ENCODE results near the gene HPF1. TPM values are rescaled to one million over a fixed set of nuclear protein-coding genes. Genes with fewer than 3 reads are reported as not detected.

HPF1 gene
- polyA plus RNA-seq, 1 of the 3 experiments (the other 2 are of a cell fraction) = 23.5 TPM

DNA sequence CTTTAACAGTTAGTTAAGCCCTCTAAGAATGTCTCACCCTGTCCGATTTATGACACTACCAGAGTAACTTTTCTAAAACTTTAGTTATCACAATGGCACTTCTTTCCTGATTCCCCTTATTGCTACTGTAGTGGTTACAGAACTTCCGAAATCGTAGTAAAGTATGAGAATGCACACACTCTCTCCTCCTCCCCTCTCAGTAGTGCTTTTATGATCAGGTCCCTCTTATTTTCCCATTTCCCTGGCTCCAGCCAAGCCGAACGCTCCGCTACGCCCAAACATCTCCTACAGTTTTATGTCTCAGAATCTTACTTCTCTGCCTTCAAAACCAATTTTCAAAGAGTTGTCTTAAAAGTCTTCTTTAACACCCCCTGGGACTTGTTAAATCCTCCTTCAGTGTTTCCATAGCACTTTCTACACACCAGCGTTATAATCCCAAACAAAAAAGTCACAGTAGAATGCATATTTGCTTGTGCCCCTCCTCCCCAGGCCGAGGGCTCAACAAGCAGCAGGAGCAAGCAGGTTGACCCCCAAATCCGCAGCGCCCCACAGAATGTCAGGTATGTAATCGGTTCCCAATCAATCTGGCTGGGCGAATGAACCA, 671 bp downstream of the HPF1 start:
- peak overlapping the region; percentile 88 for H2AFZ ChIP-seq (ENCODE audit: low read depth)
- peak overlapping the region; percentile 70 for H3K9ac ChIP-seq
- peaks cover 11% of the 10 kb centered on the region for H3F3A ChIP-seq (replicated peaks; ENCODE audit: insufficient read depth)
- H3K27ac ChIP-seq (ENCODE audit: low read depth in 2 of 2, low read length in 1 of 2) = peak overlapping the region; percentile 35 to 83
- ChIA-PET POLR2A (interaction anchor here (0.8 to 1.2 kb wide), 3 partner anchors 30 to 269 kb away, joined by 3 to 4 read pairs (median 4); partner anchors contain the start of gene MFAP3L), CTCF (interaction anchor here (1.0 to 1.2 kb wide), 2 partner anchors 54 to 144 kb away, joined by 4 to 7 read pairs; partner anchors contain the start of gene NEK1)
- H3K4me3 ChIP-seq (ENCODE audit: low read depth in 2 of 2, low read length in 1 of 2) = peak overlapping the region; percentile 85 to 94
- H3K9me2 ChIP-seq = no peaks in the 10 kb centered on the region
- H3K4me1 ChIP-seq (ENCODE audit: control insufficient read depth in 1 of 2, insufficient read depth in 2 of 2, low read depth in 1 of 2, low read length in 1 of 2) = peaks cover 0 to 13% of the 10 kb centered on the region in 2 experiments; a peak in 3 of 4 replicates
- no peaks in the 10 kb centered on the region for H3K9me3 ChIP-seq
- no peak for TF ChIP-seq RXRA (IDR thresholded peaks at IDR 0.05; ENCODE audit: borderline replicate concordance, low read depth)
- no peak for TF ChIP-seq TAF1 (IDR thresholded peaks at IDR 0.05; ENCODE audit: borderline replicate concordance, low read depth, low read length)
- H3K4me2 ChIP-seq = peak overlapping the region; percentile 84
- H4K20me1 ChIP-seq (ENCODE audit: insufficient read depth) = no peaks in the 10 kb centered on the region
- H3K36me3 ChIP-seq (replicated peaks in 1 of 2; ENCODE audit: control insufficient read depth in 1 of 2, insufficient read depth in 2 of 2, low read length in 1 of 2) = peaks cover 5 to 12% of the 10 kb centered on the region in 2 experiments
- peaks cover 42% of the 10 kb centered on the region for H3K79me2 ChIP-seq (ENCODE audit: insufficient read depth)
- WGBS (ENCODE audit: low lambda C conversion rate) = 5% methylated on average over 13 of the region's 13 CpGs
- DNase-seq = no peak
- no peaks in the 10 kb centered on the region for H3K27me3 ChIP-seq (ENCODE audit: insufficient read depth)

DNA sequence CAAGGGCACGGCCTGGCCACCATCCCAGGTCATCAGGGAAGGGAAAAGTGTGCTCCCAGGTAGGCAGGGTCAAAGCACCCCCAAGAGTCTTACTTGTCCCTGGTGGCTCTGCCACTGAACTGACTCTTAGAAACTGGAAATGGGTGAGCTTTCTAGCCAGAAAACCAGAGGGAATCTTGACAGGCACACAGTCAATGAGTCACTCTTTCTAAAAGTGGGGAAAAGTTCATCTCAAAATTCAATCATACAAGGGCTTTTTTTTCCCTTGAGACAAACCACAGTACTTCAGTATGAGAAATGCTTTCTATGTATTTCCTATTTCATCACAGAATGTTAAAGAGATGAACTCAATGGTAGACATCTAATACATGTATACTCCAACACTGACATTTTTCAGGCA, 12.5 kb downstream of the HPF1 start:
- no peak overlapping the region for H2AFZ ChIP-seq (ENCODE audit: low read depth)
- H3K27ac ChIP-seq (ENCODE audit: low read depth in 2 of 2, low read length in 1 of 2) = no peak overlapping the region
- no peak overlapping the region for H3K4me3 ChIP-seq (ENCODE audit: low read depth in 2 of 2, low read length in 1 of 2)
- peaks cover 0 to 5% of the 10 kb centered on the region in 2 experiments; a peak in 1 of 4 replicates for H3K4me1 ChIP-seq (ENCODE audit: control insufficient read depth in 1 of 2, insufficient read depth in 2 of 2, low read depth in 1 of 2, low read length in 1 of 2)
- 0 out of 2 replicates have a peak overlapping the region, but pooled peaks have one; percentile 8 for H3K4me2 ChIP-seq
- H3K9me3 ChIP-seq = no peaks in the 10 kb centered on the region
- no peaks in the 10 kb centered on the region for H3F3A ChIP-seq (replicated peaks; ENCODE audit: insufficient read depth)
- H3K79me2 ChIP-seq (ENCODE audit: insufficient read depth) = no peaks in the 10 kb centered on the region
- no peaks in the 10 kb centered on the region for H4K20me1 ChIP-seq (ENCODE audit: insufficient read depth)
- H3K27me3 ChIP-seq (ENCODE audit: insufficient read depth) = no peaks in the 10 kb centered on the region
- ChIA-PET CTCF (no interaction called here), POLR2A (no interaction called here)
- H3K9me2 ChIP-seq = no peaks in the 10 kb centered on the region
- no peak overlapping the region for H3K9ac ChIP-seq
- no CpG with 5 or more reads among the region's 1 CpG for WGBS (ENCODE audit: low lambda C conversion rate)
- DNase-seq = no peak
- TF ChIP-seq MXI1 (IDR thresholded peaks at IDR 0.05; ENCODE audit: low read depth, low read length) (no peak), NRF1 (IDR thresholded peaks at IDR 0.05; ENCODE audit: low read depth, low read length) (no peak), GATA2 (CRISPR knock-in tag; IDR thresholded peaks at IDR 0.05) (no peak)
- peaks cover 39 to 63% of the 10 kb centered on the region in 2 experiments for H3K36me3 ChIP-seq (replicated peaks in 1 of 2; ENCODE audit: control insufficient read depth in 1 of 2, insufficient read depth in 2 of 2, low read length in 1 of 2)

DNA sequence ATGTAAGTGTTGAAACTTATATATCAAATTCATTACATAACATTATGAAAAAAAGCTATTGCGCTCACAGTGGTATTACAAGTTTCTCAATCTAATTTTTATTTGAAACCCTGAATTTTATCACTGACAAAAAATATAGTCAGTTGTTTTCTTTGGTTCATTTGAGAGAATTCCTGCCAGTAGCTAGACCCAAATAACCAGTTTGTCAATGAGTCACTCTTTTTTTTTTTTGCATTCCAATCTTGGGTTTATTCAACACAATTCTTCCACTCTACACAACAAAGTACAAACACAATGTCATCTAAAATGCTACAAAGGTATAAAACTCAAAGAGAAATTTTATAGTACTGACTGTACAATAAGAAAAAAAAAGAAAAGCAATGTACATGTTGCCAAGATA, 13.1 kb downstream of the HPF1 start:
- H3K9ac ChIP-seq = no peak overlapping the region
- no peak overlapping the region for H3K4me3 ChIP-seq (ENCODE audit: low read depth in 2 of 2, low read length in 1 of 2)
- no peak for TF ChIP-seq TAF1 (IDR thresholded peaks at IDR 0.05; ENCODE audit: borderline replicate concordance, low read depth, low read length)
- TF ChIP-seq FOXM1 (IDR thresholded peaks at IDR 0.05; ENCODE audit: low read depth) = no peak
- no peak for TF ChIP-seq EZH2phosphoT487 (IDR thresholded peaks at IDR 0.05; ENCODE audit: borderline replicate concordance, low read depth)
- TF ChIP-seq, protein P1, sequence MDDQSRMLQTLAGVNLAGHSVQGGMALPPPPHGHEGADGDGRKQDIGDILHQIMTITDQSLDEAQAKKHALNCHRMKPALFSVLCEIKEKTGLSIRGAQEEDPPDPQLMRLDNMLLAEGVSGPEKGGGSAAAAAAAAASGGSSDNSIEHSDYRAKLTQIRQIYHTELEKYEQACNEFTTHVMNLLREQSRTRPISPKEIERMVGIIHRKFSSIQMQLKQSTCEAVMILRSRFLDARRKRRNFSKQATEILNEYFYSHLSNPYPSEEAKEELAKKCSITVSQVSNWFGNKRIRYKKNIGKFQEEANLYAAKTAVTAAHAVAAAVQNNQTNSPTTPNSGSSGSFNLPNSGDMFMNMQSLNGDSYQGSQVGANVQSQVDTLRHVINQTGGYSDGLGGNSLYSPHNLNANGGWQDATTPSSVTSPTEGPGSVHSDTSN (IDR thresholded peaks at IDR 0.05) = no peak
- H2AFZ ChIP-seq (ENCODE audit: low read depth) = no peak overlapping the region
- no peaks in the 10 kb centered on the region for H3K27me3 ChIP-seq (ENCODE audit: insufficient read depth)
- no peak for DNase-seq
- no peaks in the 10 kb centered on the region for H3K9me2 ChIP-seq
- 97% methylated on average over 1 of the region's 1 CpG for WGBS (ENCODE audit: low lambda C conversion rate)
- ChIA-PET CTCF (interaction anchor here (0.6 to 1.4 kb wide), 4 partner anchors 11 to 110 kb away, joined by 3 to 4 read pairs (median 4); no protein-coding TSS in a partner anchor), POLR2A (no interaction called here)
- peaks cover 39 to 63% of the 10 kb centered on the region in 2 experiments for H3K36me3 ChIP-seq (replicated peaks in 1 of 2; ENCODE audit: control insufficient read depth in 1 of 2, insufficient read depth in 2 of 2, low read length in 1 of 2)
- H3K4me2 ChIP-seq = no peak overlapping the region
- no peak overlapping the region for H3K27ac ChIP-seq (ENCODE audit: low read depth in 2 of 2, low read length in 1 of 2)
- no peaks in the 10 kb centered on the region for H3K79me2 ChIP-seq (ENCODE audit: insufficient read depth)
- H3F3A ChIP-seq (replicated peaks; ENCODE audit: insufficient read depth) = no peaks in the 10 kb centered on the region
- H3K4me1 ChIP-seq (ENCODE audit: control insufficient read depth in 1 of 2, insufficient read depth in 2 of 2, low read depth in 1 of 2, low read length in 1 of 2) = peaks cover 0 to 5% of the 10 kb centered on the region in 2 experiments; a peak in 1 of 4 replicates
- H3K9me3 ChIP-seq = no peaks in the 10 kb centered on the region
- no peaks in the 10 kb centered on the region for H4K20me1 ChIP-seq (ENCODE audit: insufficient read depth)

All from SK-N-SH (cell line).